ENCODE data around the gene TMEM221. TPM values are rescaled to one million over a fixed set of nuclear protein-coding genes. Genes with fewer than 3 reads are reported as not detected.

Gene TMEM221
- total and polyA plus RNA-seq, 9 of the 15 experiments (the other 6 are each of a cell fraction or from before 2014, with no cell fraction given): 0.06 to 0.35 TPM; not detected in 7

DNA sequence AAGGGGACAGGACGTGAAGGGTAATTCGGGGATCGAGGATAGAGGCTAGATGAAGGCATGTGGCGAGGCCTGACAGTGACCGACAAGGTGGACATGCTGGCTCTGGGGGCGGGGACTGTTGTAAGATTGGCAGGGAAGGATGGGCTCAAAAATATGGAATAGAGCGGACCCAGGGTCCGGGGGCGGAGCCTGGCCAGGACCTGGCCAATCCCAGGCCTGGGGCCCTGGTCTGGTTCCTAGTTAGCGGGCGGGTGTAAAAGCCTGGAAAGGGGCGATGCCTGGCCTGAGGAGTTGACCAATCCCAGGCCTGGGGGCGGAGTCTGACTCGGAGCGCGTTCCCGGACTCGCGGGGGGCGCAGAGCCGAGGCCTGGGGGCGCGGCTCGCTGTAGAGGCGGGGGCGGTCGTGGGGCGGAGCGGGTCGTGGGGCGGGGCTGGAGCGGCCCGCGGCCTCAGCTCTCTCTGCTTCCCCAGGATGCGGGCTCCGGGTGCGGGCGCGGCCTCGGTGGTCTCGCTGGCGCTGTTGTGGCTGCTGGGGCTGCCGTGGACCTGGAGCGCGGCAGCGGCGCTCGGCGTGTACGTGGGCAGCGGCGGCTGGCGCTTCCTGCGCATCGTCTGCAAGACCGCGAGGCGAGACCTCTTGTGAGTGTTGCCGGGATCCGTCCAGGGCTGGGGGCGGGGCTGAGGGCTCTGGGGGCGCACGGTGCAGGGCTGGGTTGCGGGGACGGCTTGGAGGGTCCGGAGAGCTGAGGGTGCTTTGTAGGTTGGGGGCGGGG is 21.8 kb upstream of the TMEM221 start, which contains the start of gene SLC27A1 (continued):
- TF ChIP-seq ZBTB7A (IDR thresholded peaks at IDR 0.05; ENCODE audit: borderline replicate concordance, control insufficient read depth, low read depth, low read length) (peak; percentile 96), ZNF174 (CRISPR knock-in tag; IDR thresholded peaks at IDR 0.05) (no peak), STAT6 (CRISPR knock-in tag; IDR thresholded peaks at IDR 0.05) (no peak), ZNF232 (CRISPR knock-in tag; IDR thresholded peaks at IDR 0.05) (no peak), ZNF41 (CRISPR knock-in tag; conservative IDR thresholded peaks at IDR 0.05) (no peak), RCOR1 (IDR thresholded peaks at IDR 0.05; ENCODE audit: borderline replicate concordance in 1 of 2, low read depth in 2 of 2, low read length in 2 of 2) (no peak), NONO (IDR thresholded peaks at IDR 0.05; ENCODE audit: low read depth in 2 of 2, low read length in 1 of 2) (no peak), CBX8 (IDR thresholded peaks at IDR 0.05; ENCODE audit: borderline replicate concordance, extremely low read depth, low read depth, low read length, poor library complexity, severe bottlenecking) (no peak), SMAD4 (CRISPR knock-in tag; conservative IDR thresholded peaks at IDR 0.05) (no peak), ZNF766 (CRISPR knock-in tag; conservative IDR thresholded peaks at IDR 0.05) (no peak), POLR3A (IDR thresholded peaks at IDR 0.05; ENCODE audit: borderline replicate concordance, extremely low read depth, insufficient read depth, insufficient read length) (no peak), NR4A1 (CRISPR knock-in tag; IDR thresholded peaks at IDR 0.05) (0 out of 2 replicates have a peak, but pooled peaks have one; percentile 42), NR4A1 (tag; IDR thresholded peaks at IDR 0.05) (no peak), GABPA (tag; conservative IDR thresholded peaks at IDR 0.05; ENCODE audit: low read depth) (no peak), ZNF586 (CRISPR knock-in tag; conservative IDR thresholded peaks at IDR 0.05) (no peak), GATA2 (CRISPR knock-in tag; IDR thresholded peaks at IDR 0.05) (no peak), PKNOX1 (IDR thresholded peaks at IDR 0.05) (peak; percentile 98)
- TF ChIP-seq, protein P1, sequence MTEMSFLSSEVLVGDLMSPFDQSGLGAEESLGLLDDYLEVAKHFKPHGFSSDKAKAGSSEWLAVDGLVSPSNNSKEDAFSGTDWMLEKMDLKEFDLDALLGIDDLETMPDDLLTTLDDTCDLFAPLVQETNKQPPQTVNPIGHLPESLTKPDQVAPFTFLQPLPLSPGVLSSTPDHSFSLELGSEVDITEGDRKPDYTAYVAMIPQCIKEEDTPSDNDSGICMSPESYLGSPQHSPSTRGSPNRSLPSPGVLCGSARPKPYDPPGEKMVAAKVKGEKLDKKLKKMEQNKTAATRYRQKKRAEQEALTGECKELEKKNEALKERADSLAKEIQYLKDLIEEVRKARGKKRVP (CRISPR knock-in tag; IDR thresholded peaks at IDR 0.05): no peak
- TF ChIP-seq, protein P2, sequence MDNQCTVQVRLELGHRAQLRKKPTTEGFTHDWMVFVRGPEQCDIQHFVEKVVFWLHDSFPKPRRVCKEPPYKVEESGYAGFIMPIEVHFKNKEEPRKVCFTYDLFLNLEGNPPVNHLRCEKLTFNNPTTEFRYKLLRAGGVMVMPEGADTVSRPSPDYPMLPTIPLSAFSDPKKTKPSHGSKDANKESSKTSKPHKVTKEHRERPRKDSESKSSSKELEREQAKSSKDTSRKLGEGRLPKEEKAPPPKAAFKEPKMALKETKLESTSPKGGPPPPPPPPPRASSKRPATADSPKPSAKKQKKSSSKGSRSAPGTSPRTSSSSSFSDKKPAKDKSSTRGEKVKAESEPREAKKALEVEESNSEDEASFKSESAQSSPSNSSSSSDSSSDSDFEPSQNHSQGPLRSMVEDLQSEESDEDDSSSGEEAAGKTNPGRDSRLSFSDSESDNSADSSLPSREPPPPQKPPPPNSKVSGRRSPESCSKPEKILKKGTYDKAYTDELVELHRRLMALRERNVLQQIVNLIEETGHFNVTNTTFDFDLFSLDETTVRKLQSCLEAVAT (IDR thresholded peaks at IDR 0.05): 0 out of 4 replicates have a peak, but pooled peaks of 1 of the 2 experiments have one; percentile 16

Data from K562 (cell line).